ENCODE results near the gene CTNNA3.

- TF ChIP-seq CTCF (IDR thresholded peaks at IDR 0.05), result no peak
- no peak for TF ChIP-seq POLR2A (IDR thresholded peaks at IDR 0.05)
Measured at GRCh38 chr10:66214721-66215404, 1481.1 kb downstream of the CTNNA3 start.

Data from lower leg skin (tissue), 3 donors.